Measurements from ENCODE around the gene PHACTR1. TPM values are rescaled to one million over a fixed set of nuclear protein-coding genes. Genes with fewer than 3 reads are reported as not detected.

The PHACTR1 gene
- polyA plus RNA-seq, 1 of the 3 experiments (the other 2 are of a cell fraction): 0.12 TPM

GRCh38 chr6:13252790-13253189, 536.2 kb downstream of the PHACTR1 start (continued):
- TF ChIP-seq RFX5 (IDR thresholded peaks at IDR 0.05; ENCODE audit: low read length): no peak
- TF ChIP-seq MEF2A (IDR thresholded peaks at IDR 0.05; ENCODE audit: borderline replicate concordance, low read depth): no peak
- TF ChIP-seq GABPA (IDR thresholded peaks at IDR 0.05; ENCODE audit: low read depth): no peak
- TF ChIP-seq MAX (IDR thresholded peaks at IDR 0.05; ENCODE audit: low read depth): no peak
- no peak for TF ChIP-seq GATA2 (CRISPR knock-in tag; IDR thresholded peaks at IDR 0.05)
- TF ChIP-seq CHD2 (IDR thresholded peaks at IDR 0.05; ENCODE audit: low read length, partially characterized antibody): no peak
- TF ChIP-seq MXI1 (IDR thresholded peaks at IDR 0.05; ENCODE audit: low read depth, low read length): no peak
- no peak for TF ChIP-seq TEAD4 (IDR thresholded peaks at IDR 0.05; ENCODE audit: borderline replicate concordance, insufficient read depth)
- TF ChIP-seq FOXJ3 (CRISPR knock-in tag; IDR thresholded peaks at IDR 0.05): no peak

GRCh38 chr6:13253272-13253671, 536.7 kb downstream of the PHACTR1 start:
- H3K4me3 ChIP-seq (ENCODE audit: low read depth in 2 of 2, low read length in 1 of 2): no peak overlapping the region
- no peak overlapping the region for H3K4me2 ChIP-seq
- no peaks in the 10 kb centered on the region for H4K20me1 ChIP-seq (ENCODE audit: insufficient read depth)
- H3K9me2 ChIP-seq: no peaks in the 10 kb centered on the region
- no peak overlapping the region for H3K27ac ChIP-seq (ENCODE audit: low read depth in 2 of 2, low read length in 1 of 2)
- ChIA-PET POLR2A (no interaction called here), CTCF (no interaction called here)
- H3K36me3 ChIP-seq (replicated peaks in 1 of 2; ENCODE audit: control insufficient read depth in 1 of 2, insufficient read depth in 2 of 2, low read length in 1 of 2): no peaks in the 10 kb centered on the region
- TF ChIP-seq TAF1 (IDR thresholded peaks at IDR 0.05; ENCODE audit: borderline replicate concordance, low read depth, low read length) (no peak), ELF1 (IDR thresholded peaks at IDR 0.05) (no peak), ZBTB33 (IDR thresholded peaks at IDR 0.05; ENCODE audit: borderline replicate concordance, low read depth) (no peak), PBX3 (IDR thresholded peaks at IDR 0.05) (no peak), NFIC (IDR thresholded peaks at IDR 0.05; ENCODE audit: borderline replicate concordance) (no peak), RAD21 (IDR thresholded peaks at IDR 0.05; ENCODE audit: low read length) (no peak), GABPA (IDR thresholded peaks at IDR 0.05; ENCODE audit: low read depth) (no peak), REST (IDR thresholded peaks at IDR 0.05; ENCODE audit: low read depth, low read length) (no peak), EZH2phosphoT487 (IDR thresholded peaks at IDR 0.05; ENCODE audit: borderline replicate concordance, low read depth) (no peak), RCOR1 (IDR thresholded peaks at IDR 0.05; ENCODE audit: low read length) (no peak), POLR2AphosphoS5 (IDR thresholded peaks at IDR 0.05; ENCODE audit: low read depth, low read length) (no peak), SMC3 (IDR thresholded peaks at IDR 0.05; ENCODE audit: low read depth, low read length) (no peak)
- no peaks in the 10 kb centered on the region for H3K9me3 ChIP-seq
- no peaks in the 10 kb centered on the region for H3K27me3 ChIP-seq (ENCODE audit: insufficient read depth)
- no peaks in the 10 kb centered on the region for H3F3A ChIP-seq (replicated peaks; ENCODE audit: insufficient read depth)
- DNase-seq: no peak
- no peak overlapping the region for H3K9ac ChIP-seq
- 23% methylated on average over 1 of the region's 1 CpG for WGBS (ENCODE audit: low lambda C conversion rate)
- H3K4me1 ChIP-seq (ENCODE audit: control insufficient read depth in 1 of 2, insufficient read depth in 2 of 2, low read depth in 1 of 2, low read length in 1 of 2): peaks cover 0 to 2% of the 10 kb centered on the region in 2 experiments; a peak in 1 of 4 replicates
- H3K79me2 ChIP-seq (ENCODE audit: insufficient read depth): no peaks in the 10 kb centered on the region
- H2AFZ ChIP-seq (ENCODE audit: low read depth): no peak overlapping the region

Data from SK-N-SH (cell line).